Measurements from ENCODE around the gene CRIP3.

DNA sequence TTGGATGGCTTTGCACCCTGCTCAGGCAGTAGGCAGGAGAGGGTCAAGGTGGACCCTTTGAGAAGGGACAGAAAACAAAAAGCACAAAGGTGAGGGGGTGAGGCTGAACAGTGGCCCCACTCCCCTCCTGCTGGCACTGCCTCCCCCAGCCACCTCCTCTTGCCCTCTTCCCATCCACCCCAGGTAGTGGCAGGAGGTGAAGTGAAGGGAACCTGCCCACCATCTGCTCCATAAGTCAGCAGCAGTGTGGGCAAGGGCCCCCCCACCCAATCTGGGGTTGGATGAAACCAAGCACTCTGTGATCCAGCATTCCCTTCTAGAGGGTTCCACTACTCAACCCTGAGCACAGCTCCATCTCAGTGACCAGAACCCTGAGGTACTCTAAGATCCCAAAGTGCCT lies 36.7 kb downstream of the CRIP3 start:
- TF ChIP-seq CTCF (IDR thresholded peaks at IDR 0.05), result no peak
- no peak for TF ChIP-seq POLR2A (IDR thresholded peaks at IDR 0.05)
- TF ChIP-seq POLR2AphosphoS5 (IDR thresholded peaks at IDR 0.05), result no peak
